ENCODE results near the gene SLC17A9.

The SLC17A9 gene

GRCh38 chr20:62968378-62969178, 16.1 kb downstream of the SLC17A9 start:
- DNase-seq (ENCODE audit: low spot score): no peak

GRCh38 chr20:62969179-62969760, 16.8 kb downstream of the SLC17A9 start:
- DNase-seq (ENCODE audit: low spot score): no peak

GRCh38 chr20:62969939-62970306, 17.4 kb downstream of the SLC17A9 start:
- no peak for DNase-seq (ENCODE audit: low spot score)

GRCh38 chr20:62970307-62971210, 18.1 kb downstream of the SLC17A9 start:
- DNase-seq (ENCODE audit: low spot score): no peak

- no peak for DNase-seq (ENCODE audit: low spot score)
These were observed 18.9 kb downstream of the SLC17A9 start for GRCh38 chr20:62971211-62971949.

GRCh38 chr20:62971950-62972844, 19.7 kb downstream of the SLC17A9 start:
- peak; percentile 59 for DNase-seq (ENCODE audit: low spot score)

GRCh38 chr20:62972845-62973745, 20.6 kb downstream of the SLC17A9 start:
- DNase-seq (ENCODE audit: low spot score): no peak

GRCh38 chr20:62975251-62975760, 22.8 kb downstream of the SLC17A9 start:
- no peak for DNase-seq (ENCODE audit: low spot score)

- no peak for DNase-seq (ENCODE audit: low spot score)
These were observed 23.5 kb downstream of the SLC17A9 start for GRCh38 chr20:62975812-62976508.

GRCh38 chr20:62976886-62977285, 24.4 kb downstream of the SLC17A9 start:
- no peak for DNase-seq (ENCODE audit: low spot score)

GRCh38 chr20:62977613-62978560, 25.4 kb downstream of the SLC17A9 start:
- peak; percentile 68 for DNase-seq (ENCODE audit: low spot score)

- DNase-seq (ENCODE audit: low spot score): no peak
These were observed 26.0 kb downstream of the SLC17A9 start for GRCh38 chr20:62978561-62978943.

- DNase-seq (ENCODE audit: low spot score): no peak
These were observed 26.8 kb downstream of the SLC17A9 start for GRCh38 chr20:62979310-62979709.

- DNase-seq (ENCODE audit: low spot score): no peak
These were observed 27.4 kb downstream of the SLC17A9 start for GRCh38 chr20:62979876-62980373.

GRCh38 chr20:62980380-62980960, 28.0 kb downstream of the SLC17A9 start:
- DNase-seq (ENCODE audit: low spot score): no peak

GRCh38 chr20:62980970-62981369, 28.5 kb downstream of the SLC17A9 start:
- no peak for DNase-seq (ENCODE audit: low spot score)

Data from hematopoietic multipotent progenitor cell treated with erythropoietin and hydrocortisone succinate and interleukin-3 and kit ligand, for 15 days (in vitro differentiated cells).